GM21737 (cell line): ENCODE data around the gene SAMD10.
"Not testable (repeated sequence)": the region's sequence is repeated elsewhere in the genome, so short reads cannot be mapped to it uniquely, and the experiment has no call there.

ENCODE experiments used
- ATAC-seq: cut with Tn5 transposase; IDR thresholded peaks from one replicate; pipeline ENCODE4 v1.9.1; 2021; ENCODE audit warnings: mild to moderate bottlenecking, moderate library complexity; ENCODE audit not compliant: unreplicated experiment

The SAMD10 gene

GRCh38 chr20:64003960-64004725 lies 24.7 kb upstream of the SAMD10 start:
- no peak for ATAC-seq

DNA sequence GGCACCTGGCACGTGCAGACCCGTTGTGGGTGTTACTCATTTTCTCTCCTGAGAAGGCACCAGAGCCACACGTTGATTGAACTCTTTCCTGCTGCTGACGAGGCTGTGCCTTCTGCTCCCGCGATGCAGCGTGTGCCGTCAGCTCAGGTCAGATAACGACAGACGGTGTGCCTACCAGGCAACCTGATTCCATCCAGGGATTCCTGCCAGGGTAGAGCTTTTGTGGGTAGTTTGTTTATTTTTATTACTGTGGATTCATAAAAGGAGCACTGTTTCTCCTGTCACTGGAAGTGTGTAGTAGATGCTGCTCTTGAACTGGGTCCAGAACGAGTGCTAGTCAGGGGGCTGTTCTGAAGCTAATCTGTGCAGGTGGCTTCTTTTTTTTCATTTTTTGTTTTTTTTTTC lies 22.2 kb upstream of the SAMD10 start:
- no peak for ATAC-seq

DNA sequence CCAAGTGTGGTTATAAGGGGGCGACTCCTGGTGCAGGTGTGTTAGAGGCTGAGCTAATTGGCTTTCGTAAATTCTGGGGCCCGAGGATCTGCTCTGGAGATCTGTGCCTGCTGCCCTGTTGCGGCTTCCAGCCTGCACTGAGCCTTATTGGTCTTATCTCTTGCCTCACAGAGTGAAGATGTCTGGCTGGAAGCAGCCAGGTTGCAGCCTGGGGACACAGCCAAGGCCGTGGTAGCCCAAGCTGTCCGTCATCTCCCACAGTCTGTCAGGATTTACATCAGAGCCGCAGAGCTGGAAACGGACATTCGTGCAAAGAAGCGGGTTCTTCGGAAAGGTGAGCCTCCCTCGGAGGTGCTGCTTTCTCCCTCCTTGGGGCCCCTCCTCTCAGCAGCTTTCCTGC lies 21.5 kb upstream of the SAMD10 start:
- ATAC-seq: no peak

GRCh38 chr20:63982937-63983336 lies 3.5 kb upstream of the SAMD10 start:
- no peak for ATAC-seq

DNA sequence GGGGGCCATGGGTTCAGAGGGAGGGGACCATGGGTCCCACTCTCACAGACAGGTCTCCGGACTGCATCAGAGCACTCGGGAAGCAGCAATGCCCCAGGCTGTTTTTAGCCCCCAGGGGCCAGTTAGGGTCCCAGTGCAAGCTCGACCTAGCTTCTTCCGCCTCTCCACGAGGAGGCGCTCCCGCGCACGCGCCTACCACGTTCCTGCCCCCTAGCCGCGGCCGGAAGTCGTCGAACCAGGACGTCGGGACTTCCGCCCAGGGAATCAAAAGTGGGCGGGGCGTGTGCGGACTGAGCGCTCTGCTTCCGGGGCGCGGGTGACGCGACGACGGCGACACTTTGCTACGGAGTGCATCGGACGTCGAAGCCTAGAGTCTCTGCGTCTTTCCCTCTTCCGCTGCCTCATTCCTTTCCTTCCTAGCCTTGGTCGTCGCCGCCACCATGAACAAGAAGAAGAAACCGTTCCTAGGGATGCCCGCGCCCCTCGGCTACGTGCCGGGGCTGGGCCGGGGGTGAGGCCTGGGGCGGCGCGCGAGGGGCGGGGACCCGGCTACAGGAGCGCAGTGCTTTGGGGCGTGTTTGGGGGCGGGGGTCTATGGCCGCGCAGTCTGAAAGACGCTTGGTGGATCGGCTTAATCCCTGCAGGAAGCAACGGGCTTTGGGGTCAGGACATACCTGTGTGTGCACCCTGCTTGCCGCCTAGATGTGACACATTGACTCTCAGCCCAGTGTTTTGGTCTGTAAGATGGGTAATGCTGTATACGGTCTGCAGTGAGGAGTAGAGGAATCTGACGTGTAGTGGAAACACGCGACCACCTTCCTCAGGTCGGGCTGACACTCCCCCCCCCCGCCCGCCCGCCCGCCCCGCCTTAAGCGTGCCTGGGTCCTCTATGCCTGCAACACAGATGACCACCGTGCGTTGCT lies 1.6 kb upstream of the SAMD10 start, which contains the start of gene PRPF6:
Gene PRPF6, plus strand, starts transcription at position 327 of the 923 bp plus-strand sequence. Its CDS starts 114 bp downstream, at position 441.
- ATAC-seq: peak; percentile 52

GRCh38 chr20:63980317-63980805 lies 919 bp upstream of the SAMD10 start:
- ATAC-seq: peak; percentile 4

DNA sequence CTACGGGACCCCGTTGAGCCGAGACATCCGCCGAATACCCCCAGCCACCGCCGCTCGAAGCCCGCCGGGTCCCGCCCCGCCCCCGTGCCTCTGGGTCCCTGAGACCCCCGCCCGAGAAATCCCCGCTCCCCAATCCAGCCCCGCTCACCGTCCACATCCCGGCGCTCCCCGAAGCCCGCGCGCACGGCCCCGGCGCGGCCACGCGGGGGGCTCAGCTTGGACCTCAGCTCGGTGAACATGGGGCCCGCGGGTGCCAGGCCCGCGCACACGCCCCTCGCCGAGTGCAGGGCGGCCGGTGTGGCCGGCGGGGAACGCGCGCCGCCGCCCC lies 249 bp downstream of the SAMD10 start:
- ATAC-seq: no peak

- peak; percentile 41 for ATAC-seq
Measured at GRCh38 chr20:63978319-63979228, 868 bp downstream of the SAMD10 start.

DNA sequence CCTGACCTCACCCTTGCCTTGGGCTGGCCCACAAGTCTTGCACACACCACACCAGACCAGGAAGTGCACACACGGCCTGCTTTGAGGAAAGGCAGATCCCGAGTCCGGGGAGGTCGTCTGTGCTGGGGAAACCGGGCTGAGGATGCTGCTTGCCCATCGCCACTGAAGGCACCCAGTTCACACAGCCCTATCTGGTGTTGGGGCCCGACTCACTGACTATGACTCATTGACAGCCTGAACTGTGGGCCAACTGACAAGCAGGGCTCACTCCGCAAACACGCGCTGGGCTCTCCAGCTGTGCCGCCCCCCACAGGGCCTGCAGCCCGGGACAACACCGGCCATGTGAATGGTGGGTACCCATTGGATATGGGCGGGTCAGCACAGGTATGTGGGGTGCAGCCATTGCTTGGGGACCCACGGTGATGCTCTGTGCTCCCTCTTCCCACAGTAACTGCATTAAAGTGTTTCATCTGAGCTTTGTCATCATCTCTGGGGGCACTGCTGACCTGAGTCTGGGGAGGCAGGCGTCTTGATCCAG lies 1.6 kb downstream of the SAMD10 start:
- no peak for ATAC-seq

DNA sequence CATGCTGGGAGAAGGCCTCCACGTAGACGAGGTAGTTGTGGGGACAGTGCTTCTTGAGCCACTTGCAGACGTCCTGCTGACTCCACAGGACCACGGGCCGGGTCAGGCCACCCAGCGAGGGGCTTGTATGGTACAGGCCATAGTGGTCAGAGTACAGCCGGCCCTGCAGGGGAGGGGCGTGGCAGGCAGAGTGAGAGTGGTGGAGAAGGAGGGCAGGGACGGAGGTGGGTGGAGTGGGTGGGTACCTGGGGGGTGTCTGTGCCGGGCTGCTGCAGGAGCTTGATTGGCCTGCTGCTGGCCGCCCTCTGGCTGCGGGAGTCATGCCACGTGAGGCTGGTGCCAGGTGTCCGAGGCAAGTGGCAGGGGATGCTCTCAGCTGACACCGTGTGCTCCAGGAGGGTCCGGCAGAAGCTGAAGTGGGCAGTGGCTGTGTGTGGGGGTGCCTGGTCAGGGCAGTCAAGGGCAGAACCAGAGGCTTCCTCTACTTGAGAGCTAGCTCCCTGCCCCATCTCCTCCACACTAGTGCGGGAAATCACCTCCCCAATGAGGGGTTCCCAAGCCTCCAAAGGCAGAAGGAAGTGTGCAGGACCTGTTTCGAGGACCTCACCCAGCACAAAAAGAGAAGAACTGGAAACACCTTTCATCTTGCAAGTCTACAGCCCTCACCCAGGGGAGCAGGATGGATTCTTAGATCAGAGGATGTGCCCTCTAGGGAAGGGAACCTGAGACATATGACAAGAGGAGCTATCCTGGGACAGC lies 2.3 kb downstream of the SAMD10 start:
- no peak for ATAC-seq

DNA sequence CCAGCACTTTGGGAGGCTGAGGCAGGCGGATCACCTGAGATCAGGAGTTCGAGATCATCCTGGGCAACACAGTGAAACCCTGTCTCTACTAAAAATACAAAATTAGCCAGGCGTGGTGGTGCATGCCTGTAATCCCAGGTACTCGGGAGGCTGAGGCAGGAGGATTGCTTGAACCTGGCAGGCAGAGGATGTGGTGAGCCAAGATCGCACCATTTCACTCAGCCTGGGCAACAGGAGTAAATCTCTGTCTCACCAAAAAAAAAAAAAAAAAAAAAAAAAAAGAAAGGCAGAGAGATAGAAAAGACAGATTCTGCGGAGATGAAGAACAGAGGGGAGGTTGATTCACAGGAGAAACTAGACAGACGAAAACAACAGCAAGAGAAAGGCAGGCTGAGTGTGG lies 2.9 kb downstream of the SAMD10 start:
- not testable (repeated sequence) for ATAC-seq

GRCh38 chr20:63974402-63975200 lies 4.8 kb downstream of the SAMD10 start:
- no peak for ATAC-seq

GRCh38 chr20:63973636-63974401 lies 5.6 kb downstream of the SAMD10 start:
- no peak for ATAC-seq

DNA sequence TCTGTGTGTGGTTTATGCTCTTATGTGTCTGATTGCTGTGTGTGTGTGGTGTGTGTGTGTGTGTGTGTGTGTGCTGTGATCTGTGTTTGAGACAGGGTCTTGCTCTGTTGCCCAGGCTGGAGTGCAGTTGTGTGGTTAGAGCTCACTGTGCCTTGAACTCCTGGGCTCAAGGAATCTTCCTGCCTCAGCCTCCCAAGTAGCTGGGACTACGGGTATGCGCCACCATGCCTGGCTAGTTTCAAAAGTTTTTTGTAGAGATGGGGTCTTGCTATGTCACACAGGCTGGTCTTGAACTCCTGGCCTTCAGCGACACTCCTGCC lies 6.3 kb downstream of the SAMD10 start:
- ATAC-seq: no peak

GRCh38 chr20:63972312-63973159 lies 6.9 kb downstream of the SAMD10 start:
- no peak for ATAC-seq

GRCh38 chr20:63971960-63972311 lies 7.5 kb downstream of the SAMD10 start:
- ATAC-seq: not testable (repeated sequence)

GRCh38 chr20:63970714-63971431 lies 8.6 kb downstream of the SAMD10 start:
- no peak for ATAC-seq
